CD14-positive monocyte (primary cell): ENCODE results near the gene SYNJ2. TPM values are rescaled to one million over a fixed set of nuclear protein-coding genes. Genes with fewer than 3 reads are reported as not detected.

Experiments
- DNase-seq, 3 donors: peaks; one replicate each; pipeline ENCODE4 v3.0.0-alpha.2; 2011 to 2022
- H2AFZ ChIP-seq: 2 replicates; pipeline ENCODE4 v1.6.0; 2012; ENCODE audit warnings: mild to moderate bottlenecking, low read depth, low read length, inconsistent platforms; ENCODE audit not compliant: insufficient read depth, poor library complexity, severe bottlenecking
- H3K27ac ChIP-seq, 2 donors: 1 replicate in 1 of 2; 2 replicates in 1 of 2; pipeline ENCODE4 v1.5.1; 2012 to 2013; ENCODE audit warnings: low read length in 2 of 2, control low read depth in 1 of 2, inconsistent platforms in 1 of 2, low read depth in 1 of 2, mild to moderate bottlenecking in 1 of 2
- H3K27me3 ChIP-seq, 2 donors: one replicate each; pipeline versions ENCODE4 v1.6.0 to v1.6.1; 2011 to 2013; ENCODE audit warnings: low read length in 2 of 2; ENCODE audit not compliant: control insufficient read depth in 2 of 2, insufficient read depth in 2 of 2
- H3K36me3 ChIP-seq, 2 donors: replicated peaks in 1 of 2; 1 replicate in 1 of 2; 2 replicates in 1 of 2; pipeline versions ENCODE4 v1.5.1 to v1.6.1; 2012 to 2013; ENCODE audit warnings: low read length in 2 of 2, control low read depth in 1 of 2, inconsistent platforms in 1 of 2, mild to moderate bottlenecking in 1 of 2; ENCODE audit not compliant: insufficient read depth in 2 of 2, control insufficient read depth in 1 of 2
- H3K4me1 ChIP-seq, 2 donors: 1 replicate in 1 of 2; 2 replicates in 1 of 2; pipeline versions ENCODE4 v1.5.1 to v1.6.1; 2012 to 2013; ENCODE audit warnings: low read length in 2 of 2, control low read depth in 1 of 2, inconsistent platforms in 1 of 2, mild to moderate bottlenecking in 1 of 2, moderate library complexity in 1 of 2; ENCODE audit not compliant: insufficient read depth in 2 of 2, control insufficient read depth in 1 of 2
- H3K4me2 ChIP-seq: replicated peaks from 2 replicates; pipeline ENCODE3; 2012; ENCODE audit warnings: low read length, moderate library complexity, mild to moderate bottlenecking; ENCODE audit not compliant: poor library complexity, severe bottlenecking; ENCODE audit errors: extremely low read depth
- H3K4me3 ChIP-seq, 3 experiments: fragments of 200-600 bp in 1 of 3; sonication (generic) in 1 of 3; replicated peaks in 1 of 3; 1 replicate in 2 of 3; 2 replicates in 1 of 3; pipeline ENCODE4 v1.5.1; 2011 to 2013; ENCODE audit warnings: low read length in 3 of 3, mild to moderate bottlenecking in 3 of 3, control low read depth in 2 of 3, low read depth in 2 of 3, inconsistent platforms in 1 of 3, moderate library complexity in 1 of 3
- H3K79me2 ChIP-seq: 2 replicates; pipeline ENCODE4 v1.6.0; 2012; ENCODE audit warnings: mild to moderate bottlenecking, control low read depth, inconsistent platforms, low read length, moderate library complexity; ENCODE audit not compliant: insufficient read depth
- H3K9ac ChIP-seq: 2 replicates; pipeline ENCODE4 v1.6.0; 2017; ENCODE audit warnings: low read length, mild to moderate bottlenecking; ENCODE audit not compliant: insufficient read depth, poor library complexity, severe bottlenecking
- H3K9me3 ChIP-seq, 2 donors: replicated peaks in 1 of 2; 1 replicate in 1 of 2; 2 replicates in 1 of 2; pipeline versions ENCODE4 v1.5.1 to v1.6.1; 2012 to 2013; ENCODE audit warnings: low read length in 2 of 2, control low read depth in 1 of 2; ENCODE audit not compliant: control insufficient read depth in 1 of 2, insufficient read depth in 1 of 2
- H4K20me1 ChIP-seq: 2 replicates; pipeline ENCODE4 v1.6.0; 2012; ENCODE audit warnings: mild to moderate bottlenecking, low read length, control low read depth, moderate library complexity; ENCODE audit not compliant: insufficient read depth
- H3K27ac Mint-ChIP-seq, 7 donors: one replicate each; pipeline ENCODE4 v1.8.0; 2020; ENCODE audit warnings: mild to moderate bottlenecking in 7 of 7, mixed read lengths in 7 of 7, moderate library complexity in 6 of 7, inconsistent platforms in 2 of 7
- H3K27me3 Mint-ChIP-seq, 3 donors: one replicate each; pipeline ENCODE4 v1.8.0; 2021 to 2022; ENCODE audit warnings: low read depth in 3 of 3, mild to moderate bottlenecking in 3 of 3, mixed read lengths in 3 of 3, moderate library complexity in 3 of 3, inconsistent platforms in 1 of 3
- H3K36me3 Mint-ChIP-seq, 2 donors: one replicate each; pipeline ENCODE4 v1.8.0; 2020; ENCODE audit warnings: mixed read lengths in 2 of 2, inconsistent platforms in 1 of 2, mild to moderate bottlenecking in 1 of 2
- H3K4me1 Mint-ChIP-seq: one replicate; pipeline ENCODE4 v1.8.0; 2020; ENCODE audit warnings: mild to moderate bottlenecking, mixed read lengths
- H3K4me3 Mint-ChIP-seq, 2 donors: one replicate each; pipeline ENCODE4 v1.8.0; 2020; ENCODE audit warnings: mild to moderate bottlenecking in 2 of 2, mixed read lengths in 2 of 2, moderate library complexity in 1 of 2
- H3K9me3 Mint-ChIP-seq, 7 donors: one replicate each; pipeline ENCODE4 v1.8.0; 2020 to 2022; ENCODE audit warnings: mixed read lengths in 7 of 7, mild to moderate bottlenecking in 6 of 7, moderate library complexity in 6 of 7, inconsistent platforms in 2 of 7
- CTCF ChIP-seq: fragments of 200-600 bp; IDR thresholded peaks from one replicate; pipeline ENCODE4 v1.8.0; 2022; ENCODE audit warnings: antibody characterized with exemption, mild to moderate bottlenecking
- WGBS: methylation state at CpG from one replicate; pipeline ENCODE4 v1.1.5; 2013; ENCODE audit warnings: missing lambda C conversion rate; ENCODE audit not compliant: insufficient coverage; 5-methylcytosine and 5-hydroxymethylcytosine counted together
- intact Hi-C, 2 donors: fragments of 100-400 bp; cut with micrococcal nuclease; formaldehyde crosslinking; loops; one replicate each; pipeline versions ENCODE4 v1.15.0 to v1.15.1; 2023
- polyA plus RNA-seq, 3 donors: library from polyadenylated mRNA; depleted of rRNA in 1 of 3; unstranded in 2 of 3; stranded (reverse) in 1 of 3; fragments of 300-500 nt in 2 of 3; fragments of >200 nt in 1 of 3; fragmentation: Illumina TruSeq in 2 of 3; gene quantifications; 1 replicate in 2 of 3; 2 replicates in 1 of 3; pipeline ENCODE4 v1.2.3, GENCODE V29; 2012 to 2021

Gene SYNJ2
- polyA plus RNA-seq, 3 donors, result 0.82 to 2.0 (median 1.6) TPM

- TF ChIP-seq CTCF, result no peak
- Histone ChIP-seq H3K27me3 (no peaks in the 10 kb centered on the region), H3K4me3 (no peak overlapping the region), H3K27ac (no peak overlapping the region), H3K4me2 (no peak overlapping the region), H2AFZ (no peak overlapping the region), H3K79me2 (no peaks in the 10 kb centered on the region), H3K9ac (no peak overlapping the region), H3K4me1 (peaks cover 26 to 30% of the 10 kb centered on the region in 2 donors), H3K36me3 (no peaks in the 10 kb centered on the region), H3K9me3 (no peaks in the 10 kb centered on the region), H4K20me1 (no peaks in the 10 kb centered on the region)
- intact Hi-C loops, result no loop called here
- Mint-ChIP-seq H3K9me3 (peaks cover 0 to 3% (median 0%) of the 10 kb centered on the region in 7 donors), H3K4me1 (peaks cover 24% of the 10 kb centered on the region), H3K4me3 (peak overlapping the region in 1 of 2 donors; percentile 47), H3K27ac (peak overlapping the region in 4 of 7 donors; percentile 11 to 45 (median 36)), H3K36me3 (peaks cover 3 to 5% of the 10 kb centered on the region in 2 donors), H3K27me3 (peaks cover 2 to 10% (median 9%) of the 10 kb centered on the region in 3 donors)
- no peak for DNase-seq
- 91% methylated on average over 18 of the region's 21 CpGs for WGBS
These were observed 56.9 kb downstream of the SYNJ2 start for GRCh38 chr6:158038291-158039177.

GRCh38 chr6:158039178-158039557 is 57.5 kb downstream of the SYNJ2 start:
- no peaks in the 10 kb centered on the region for H3K36me3 ChIP-seq
- TF ChIP-seq CTCF, result no peak
- no peak for DNase-seq
- no peaks in the 10 kb centered on the region for H4K20me1 ChIP-seq
- no peaks in the 10 kb centered on the region for H3K79me2 ChIP-seq
- Mint-ChIP-seq H3K4me1 (peaks cover 20% of the 10 kb centered on the region), H3K36me3 (peaks cover 4 to 7% of the 10 kb centered on the region in 2 donors), H3K27ac (peak overlapping the region in 2 of 7 donors; percentile 40 to 45), H3K4me3 (no peak overlapping the region), H3K27me3 (peaks cover 3 to 10% (median 9%) of the 10 kb centered on the region in 3 donors), H3K9me3 (peaks cover 0 to 3% (median 0%) of the 10 kb centered on the region in 7 donors)
- 95% methylated on average over 9 of the region's 9 CpGs for whole genome bisulfite sequencing
- no peak overlapping the region for H3K27ac ChIP-seq
- H3K4me3 ChIP-seq, result no peak overlapping the region
- no peaks in the 10 kb centered on the region for H3K9me3 ChIP-seq
- H2AFZ ChIP-seq, result no peak overlapping the region
- intact Hi-C loops, result no loop called here
- H3K9ac ChIP-seq, result no peak overlapping the region
- H3K4me2 ChIP-seq, result no peak overlapping the region
- no peaks in the 10 kb centered on the region for H3K27me3 ChIP-seq
- H3K4me1 ChIP-seq, result peaks cover 20 to 24% of the 10 kb centered on the region in 2 donors
